BLaER1 (cell line): ENCODE results near the gene LEP.
"Not testable (repeated sequence)": the region's sequence is repeated elsewhere in the genome, so short reads cannot be mapped to it uniquely, and the experiment has no call there.

ENCODE experiments used
- H3K27ac ChIP-seq: shearing (Covaris generic); formaldehyde crosslinking; 2 replicates; pipeline ENCODE4 v1.8.1; 2022
- H3K27me3 ChIP-seq: shearing (Covaris generic); formaldehyde crosslinking; 2 replicates; pipeline ENCODE4 v1.8.1; 2022
- H3K36me3 ChIP-seq: shearing (Covaris generic); formaldehyde crosslinking; 2 replicates; pipeline ENCODE4 v1.8.1; 2022
- H3K4me1 ChIP-seq: shearing (Covaris generic); formaldehyde crosslinking; 2 replicates; pipeline ENCODE4 v1.8.1; 2022
- H3K4me2 ChIP-seq: shearing (Covaris generic); formaldehyde crosslinking; 2 replicates; pipeline ENCODE4 v1.8.1; 2022
- H3K4me3 ChIP-seq: shearing (Covaris generic); formaldehyde crosslinking; 2 replicates; pipeline ENCODE4 v1.8.1; 2022
- H3K9ac ChIP-seq: shearing (Covaris generic); formaldehyde crosslinking; 2 replicates; pipeline ENCODE4 v1.8.1; 2022
- H3K9me3 ChIP-seq: shearing (Covaris generic); formaldehyde crosslinking; 2 replicates; pipeline ENCODE4 v1.8.1; 2022
- H4K20me1 ChIP-seq: shearing (Covaris generic); formaldehyde crosslinking; 2 replicates; pipeline ENCODE4 v1.8.1; 2022
- Cebpa-rat ChIP-seq: shearing (Covaris generic); IDR thresholded peaks from 2 replicates; pipeline ENCODE4 v1.8.1; 2022

Gene LEP

DNA sequence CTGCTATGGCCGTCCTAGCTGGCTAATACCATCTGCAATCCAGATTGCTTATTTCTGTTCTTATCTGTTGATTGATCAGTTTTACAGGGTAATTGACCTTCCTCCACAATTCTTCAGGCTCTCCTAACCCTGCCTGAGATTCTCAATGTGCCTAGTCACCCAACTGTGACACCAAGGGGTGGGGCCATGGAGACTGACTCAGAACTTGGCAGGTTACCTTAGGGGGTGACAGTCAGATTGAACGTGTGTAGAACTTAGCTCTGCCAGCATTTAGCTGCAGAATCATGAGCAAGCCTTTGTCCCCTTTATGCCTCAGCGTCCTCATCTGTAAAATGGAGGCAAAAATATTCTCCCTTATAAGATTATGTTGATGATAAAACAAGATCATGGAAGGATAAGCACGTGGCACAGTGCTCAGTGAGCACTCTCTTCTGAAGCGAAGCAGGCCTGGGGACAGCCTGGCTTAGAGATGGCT lies 19.1 kb upstream of the LEP start:
- Histone ChIP-seq H3K27ac (no peak overlapping the region), H3K9ac (no peak overlapping the region)

DNA sequence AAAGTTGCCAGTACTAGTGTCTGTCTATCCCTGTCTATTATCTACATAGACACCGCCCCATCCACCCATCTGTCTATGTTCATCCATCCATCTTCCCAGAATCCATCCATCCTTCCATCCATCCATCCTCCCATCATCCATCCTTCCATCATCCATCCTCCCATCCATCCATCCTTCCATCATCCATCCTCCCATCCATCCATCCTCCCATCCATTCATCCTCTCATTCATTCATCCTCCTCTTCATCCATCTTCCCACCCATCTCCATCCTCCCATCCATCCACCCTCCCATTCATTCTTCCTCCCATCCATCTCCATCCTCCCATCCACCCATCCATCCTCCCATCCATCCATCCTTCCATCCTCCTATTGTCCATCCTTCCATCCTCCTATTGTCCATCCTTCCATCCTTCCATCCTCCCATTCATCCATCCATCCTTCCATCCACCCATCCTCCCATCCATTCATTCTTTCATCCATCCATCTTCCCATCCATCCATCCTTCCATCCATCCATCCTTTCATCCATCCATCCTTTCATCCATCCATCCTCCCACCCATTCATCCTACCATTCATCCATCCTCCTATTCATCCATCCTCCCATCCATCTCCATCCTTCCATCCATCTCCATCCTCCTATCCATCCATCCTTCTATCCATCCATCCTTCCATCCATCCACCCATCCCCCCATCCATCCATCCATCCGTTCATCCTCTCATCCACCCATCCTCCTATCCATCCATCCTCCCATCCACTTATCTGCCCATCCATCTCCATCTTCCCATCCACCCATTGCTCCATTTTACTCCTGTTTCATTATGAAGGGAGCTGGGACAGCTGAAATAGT lies 14.7 kb upstream of the LEP start:
- H3K36me3 ChIP-seq: no peaks in the 10 kb centered on the region
- H3K27me3 ChIP-seq: no peaks in the 10 kb centered on the region
- no peaks in the 10 kb centered on the region for H3K4me1 ChIP-seq
- no peak overlapping the region for H3K4me3 ChIP-seq
- no peak overlapping the region for H3K4me2 ChIP-seq
- H3K9me3 ChIP-seq: no peaks in the 10 kb centered on the region
- TF ChIP-seq Cebpa-rat: no peak
- H3K27ac ChIP-seq: no peak overlapping the region
- no peak overlapping the region for H3K9ac ChIP-seq
- no peaks in the 10 kb centered on the region for H4K20me1 ChIP-seq

More for the DNA sequence above, 19.1 kb upstream of the LEP start:
- Histone ChIP-seq H3K4me3 (no peak overlapping the region), H3K4me2 (no peak overlapping the region), H3K4me1 (peaks cover 7% of the 10 kb centered on the region; the same call in 1 of the 2 replicates), H3K27me3 (no peaks in the 10 kb centered on the region), H3K36me3 (no peaks in the 10 kb centered on the region), H4K20me1 (no peaks in the 10 kb centered on the region), H3K9me3 (no peaks in the 10 kb centered on the region)
- no peak for TF ChIP-seq Cebpa-rat

DNA sequence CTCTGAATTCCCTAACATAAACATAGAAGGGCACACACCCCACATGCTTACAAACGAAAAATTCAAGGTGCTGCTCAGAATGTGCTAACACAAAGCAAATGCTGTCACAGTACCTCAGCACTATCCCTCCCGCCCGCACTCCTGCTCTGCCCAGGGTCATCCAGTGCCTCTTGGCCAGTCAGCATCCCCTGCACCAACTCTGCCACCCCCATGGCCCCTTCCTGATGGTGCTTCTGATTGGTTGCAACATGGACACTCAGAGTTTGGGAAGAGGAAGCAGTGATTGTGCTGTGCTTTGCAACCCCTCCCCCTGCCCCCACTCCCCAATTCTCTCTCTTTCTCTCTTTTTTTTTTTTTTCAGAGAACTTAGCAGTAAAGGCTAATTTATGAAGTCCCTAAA lies 13.8 kb upstream of the LEP start:
- H3K4me3 ChIP-seq: no peak overlapping the region

DNA sequence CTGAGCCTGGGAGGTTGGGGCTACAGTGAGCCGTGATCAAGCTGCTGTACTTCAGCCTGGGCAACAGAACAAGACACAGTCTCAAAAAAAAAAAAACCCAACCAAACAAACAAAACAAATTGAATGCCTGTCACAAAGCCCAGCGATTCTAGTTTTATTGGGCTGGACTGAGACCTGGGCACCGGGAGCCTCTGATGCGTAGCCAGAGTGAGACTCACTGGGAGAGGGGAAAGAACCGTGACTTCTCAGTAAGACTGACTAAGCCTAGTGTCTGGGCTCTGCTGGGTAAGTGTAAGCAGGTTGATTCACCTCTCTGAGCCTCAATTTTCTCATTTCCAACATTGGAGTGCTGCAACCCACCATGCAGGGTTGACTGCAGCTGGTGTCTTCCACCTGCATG lies 10.1 kb upstream of the LEP start:
- Histone ChIP-seq H4K20me1 (no peaks in the 10 kb centered on the region), H3K4me3 (no peak overlapping the region), H3K9me3 (no peaks in the 10 kb centered on the region), H3K9ac (no peak overlapping the region), H3K4me1 (no peaks in the 10 kb centered on the region), H3K36me3 (no peaks in the 10 kb centered on the region), H3K27me3 (no peaks in the 10 kb centered on the region), H3K27ac (no peak overlapping the region), H3K4me2 (no peak overlapping the region)
- no peak for TF ChIP-seq Cebpa-rat

More for the DNA sequence above, 13.8 kb upstream of the LEP start:
- H3K9ac ChIP-seq: no peak overlapping the region
- H3K4me2 ChIP-seq: no peak overlapping the region
- no peak overlapping the region for H3K27ac ChIP-seq
- H3K36me3 ChIP-seq: no peaks in the 10 kb centered on the region
- no peaks in the 10 kb centered on the region for H4K20me1 ChIP-seq
- H3K4me1 ChIP-seq: no peaks in the 10 kb centered on the region
- no peak for TF ChIP-seq Cebpa-rat
- H3K9me3 ChIP-seq: no peaks in the 10 kb centered on the region
- no peaks in the 10 kb centered on the region for H3K27me3 ChIP-seq

DNA sequence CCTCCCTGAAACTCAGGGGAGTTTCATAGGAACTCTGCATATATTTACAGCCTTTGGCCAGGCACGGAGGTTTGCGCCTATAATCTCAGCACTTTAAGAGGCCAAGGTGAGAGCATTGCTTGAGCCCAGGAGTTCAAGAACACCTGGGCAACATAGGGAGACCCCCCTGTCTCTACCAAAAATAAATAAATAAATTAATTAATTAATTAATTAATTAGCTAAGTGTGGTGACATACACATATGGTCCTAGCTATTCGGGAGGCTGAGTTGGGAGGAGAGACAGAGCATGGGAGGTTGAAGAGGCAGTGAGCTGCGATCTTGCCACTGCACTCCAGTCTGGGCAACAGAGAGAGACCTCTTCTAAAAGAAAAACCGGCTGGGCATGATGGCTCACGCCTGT lies 9.4 kb upstream of the LEP start:
- Histone ChIP-seq H4K20me1 (no peaks in the 10 kb centered on the region), H3K9me3 (no peaks in the 10 kb centered on the region), H3K4me3 (no peak overlapping the region), H3K36me3 (no peaks in the 10 kb centered on the region), H3K4me1 (0 out of 2 replicates have a peak, but pooled peaks cover under 1% of the 10 kb centered on the region), H3K27ac (no peak overlapping the region), H3K9ac (no peak overlapping the region), H3K4me2 (no peak overlapping the region), H3K27me3 (no peaks in the 10 kb centered on the region)
- TF ChIP-seq Cebpa-rat: no peak

DNA sequence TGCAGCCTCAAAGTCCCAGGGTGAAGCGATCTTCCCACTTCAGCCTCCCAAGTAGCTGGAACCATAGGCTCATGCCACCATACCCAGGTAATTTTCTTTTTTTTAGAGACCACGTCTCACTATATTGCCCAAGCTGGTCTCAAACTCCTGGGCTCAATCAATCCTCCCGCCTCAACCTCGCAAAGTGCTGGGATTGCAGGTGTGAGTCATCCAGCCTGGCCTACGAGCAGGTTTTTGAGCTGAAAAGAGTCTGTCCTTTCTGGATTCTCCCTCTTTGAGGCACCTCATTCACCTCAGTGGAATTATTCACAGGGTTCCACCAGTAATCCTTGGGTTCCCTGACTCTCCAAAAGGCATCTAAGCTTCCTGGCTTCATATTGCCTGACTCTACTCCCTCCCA lies 7.6 kb upstream of the LEP start:
- H4K20me1 ChIP-seq: no peaks in the 10 kb centered on the region
- H3K4me2 ChIP-seq: no peak overlapping the region
- H3K4me3 ChIP-seq: no peak overlapping the region
- peaks cover 6% of the 10 kb centered on the region for H3K9me3 ChIP-seq
- H3K27me3 ChIP-seq: no peaks in the 10 kb centered on the region
- no peak overlapping the region for H3K9ac ChIP-seq
- H3K36me3 ChIP-seq: no peaks in the 10 kb centered on the region
- H3K4me1 ChIP-seq: peaks cover 7% of the 10 kb centered on the region
- H3K27ac ChIP-seq: no peak overlapping the region
- no peak for TF ChIP-seq Cebpa-rat

DNA sequence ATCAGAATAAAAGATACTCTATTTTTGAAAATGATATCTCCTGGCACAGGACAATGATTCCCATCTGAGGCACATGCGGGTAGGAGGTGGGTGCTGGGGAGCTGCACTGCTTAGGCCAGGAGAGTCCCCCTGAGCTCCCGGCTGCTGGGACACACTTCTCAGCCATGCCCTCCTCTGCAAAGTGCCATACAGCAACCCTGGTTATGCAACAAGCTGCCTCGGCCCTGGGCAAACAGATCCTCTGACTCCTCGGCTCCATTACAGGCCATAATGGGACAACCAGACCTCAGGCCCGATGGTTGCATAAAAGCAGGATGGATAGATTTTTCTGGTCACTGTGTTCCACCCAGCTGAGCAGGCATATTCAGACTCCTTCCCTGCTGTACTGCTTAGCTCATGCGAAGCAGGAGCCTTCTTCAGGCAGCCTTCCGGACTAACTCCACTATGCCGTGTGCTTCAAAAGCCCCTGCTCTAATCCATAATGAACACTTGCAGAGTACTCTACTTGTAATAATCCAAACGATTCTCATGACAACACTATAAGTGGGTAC lies 6.5 kb upstream of the LEP start:
- Histone ChIP-seq H3K36me3 (no peaks in the 10 kb centered on the region), H3K9ac (no peak overlapping the region)

DNA sequence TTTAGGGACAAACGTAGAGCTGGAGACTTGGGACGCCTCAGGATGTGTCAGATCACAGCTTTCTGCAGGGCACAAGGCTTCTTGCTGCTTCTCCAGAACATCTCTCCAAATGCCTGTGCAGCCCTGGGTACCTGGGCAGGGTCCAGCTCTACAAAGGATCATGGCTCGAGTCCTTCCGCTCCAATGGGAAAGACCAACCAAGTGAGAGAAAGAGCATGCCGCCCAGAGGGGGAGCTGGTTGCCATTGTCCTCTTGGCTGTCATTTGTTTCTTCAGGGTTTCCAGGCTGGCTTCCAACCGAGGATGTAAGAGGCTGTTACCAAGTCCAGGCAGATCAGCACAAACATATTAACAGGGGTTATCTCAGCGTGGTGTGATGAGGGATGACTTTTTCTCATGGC lies 5.6 kb upstream of the LEP start:
- no peak overlapping the region for H3K27ac ChIP-seq
- no peak for TF ChIP-seq Cebpa-rat
- no peaks in the 10 kb centered on the region for H4K20me1 ChIP-seq
- H3K4me3 ChIP-seq: no peak overlapping the region
- no peak overlapping the region for H3K4me2 ChIP-seq
- peaks cover 26% of the 10 kb centered on the region for H3K9me3 ChIP-seq
- no peaks in the 10 kb centered on the region for H3K27me3 ChIP-seq
- H3K36me3 ChIP-seq: no peaks in the 10 kb centered on the region
- no peak overlapping the region for H3K9ac ChIP-seq
- peaks cover 7% of the 10 kb centered on the region for H3K4me1 ChIP-seq

More for the DNA sequence above, 6.5 kb upstream of the LEP start:
- no peaks in the 10 kb centered on the region for H3K27me3 ChIP-seq
- no peak overlapping the region for H3K4me3 ChIP-seq
- no peak overlapping the region for H3K4me2 ChIP-seq
- peaks cover 16% of the 10 kb centered on the region for H3K9me3 ChIP-seq
- H3K27ac ChIP-seq: no peak overlapping the region
- peaks cover 7% of the 10 kb centered on the region for H3K4me1 ChIP-seq
- H4K20me1 ChIP-seq: no peaks in the 10 kb centered on the region
- TF ChIP-seq Cebpa-rat: no peak

DNA sequence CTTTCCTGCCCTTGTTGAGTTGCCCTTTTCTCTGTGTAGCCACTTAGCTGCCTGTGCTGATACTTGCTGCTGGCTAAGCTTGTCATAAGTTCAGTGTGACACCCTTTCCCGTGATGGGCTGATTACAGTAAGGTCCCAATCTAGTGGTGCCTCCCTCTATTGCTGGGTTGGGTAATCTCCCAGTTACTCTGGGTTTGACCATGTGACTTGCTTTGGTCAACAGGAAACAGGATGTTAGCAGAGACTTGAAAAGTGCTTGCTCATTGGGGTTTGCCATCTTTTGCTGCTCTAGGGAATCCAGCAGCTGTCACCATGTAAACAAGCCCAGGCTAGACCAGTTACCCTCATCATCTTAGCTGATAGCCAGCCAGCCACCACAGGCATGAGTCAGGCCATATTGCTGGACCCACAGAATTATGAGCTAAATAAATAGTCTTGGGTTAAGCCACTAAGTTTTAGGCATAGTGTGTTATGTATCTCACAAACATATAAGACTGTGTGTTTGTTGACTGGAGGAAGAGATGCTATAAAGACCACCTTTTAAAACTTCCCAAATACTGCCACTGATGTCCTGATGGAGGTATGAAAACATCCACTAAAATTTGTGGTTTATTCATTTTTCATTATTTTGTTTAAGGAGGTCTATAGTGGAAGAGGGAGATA lies 4.0 kb upstream of the LEP start:
- H3K4me1 ChIP-seq: peaks cover 7% of the 10 kb centered on the region
- no peak overlapping the region for H3K9ac ChIP-seq
- H3K4me3 ChIP-seq: no peak overlapping the region
- H4K20me1 ChIP-seq: no peaks in the 10 kb centered on the region
- H3K27ac ChIP-seq: no peak overlapping the region
- no peak for TF ChIP-seq Cebpa-rat
- no peaks in the 10 kb centered on the region for H3K36me3 ChIP-seq
- peaks cover 38% of the 10 kb centered on the region for H3K9me3 ChIP-seq
- no peaks in the 10 kb centered on the region for H3K27me3 ChIP-seq
- H3K4me2 ChIP-seq: 0 out of 2 replicates have a peak overlapping the region, but pooled peaks have one; percentile 14

DNA sequence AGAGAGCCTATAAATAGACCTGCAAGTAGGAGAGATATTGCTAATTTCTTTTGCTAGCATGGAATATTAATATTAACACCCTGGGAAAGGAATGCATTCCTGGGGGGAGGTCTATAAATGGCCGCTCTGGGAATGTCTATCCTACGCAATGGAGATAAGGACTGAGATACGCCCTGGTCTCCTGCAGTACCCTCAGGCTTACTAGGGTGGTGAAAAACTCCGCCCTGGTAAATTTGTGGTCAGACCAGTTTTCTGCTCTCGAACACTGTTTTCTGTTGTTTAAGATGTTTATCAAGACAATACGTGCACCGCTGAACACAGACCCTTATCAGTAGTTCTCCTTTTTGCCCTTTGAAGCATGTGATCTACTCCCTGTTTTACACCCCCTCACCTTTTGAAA lies 1.9 kb upstream of the LEP start:
- H3K27me3 ChIP-seq, H3K4me1 ChIP-seq, H3K9ac ChIP-seq, H3K4me2 ChIP-seq, H3K4me3 ChIP-seq, H3K27ac ChIP-seq, H4K20me1 ChIP-seq, H3K36me3 ChIP-seq: not testable (repeated sequence)
- peaks cover 38% of the 10 kb centered on the region for H3K9me3 ChIP-seq
